ENCODE results near the gene AK4. TPM values are rescaled to one million over a fixed set of nuclear protein-coding genes. Genes with fewer than 3 reads are reported as not detected.

The AK4 gene
- total RNA-seq, 1 donor from 2014 or later = 23.4 TPM

DNA sequence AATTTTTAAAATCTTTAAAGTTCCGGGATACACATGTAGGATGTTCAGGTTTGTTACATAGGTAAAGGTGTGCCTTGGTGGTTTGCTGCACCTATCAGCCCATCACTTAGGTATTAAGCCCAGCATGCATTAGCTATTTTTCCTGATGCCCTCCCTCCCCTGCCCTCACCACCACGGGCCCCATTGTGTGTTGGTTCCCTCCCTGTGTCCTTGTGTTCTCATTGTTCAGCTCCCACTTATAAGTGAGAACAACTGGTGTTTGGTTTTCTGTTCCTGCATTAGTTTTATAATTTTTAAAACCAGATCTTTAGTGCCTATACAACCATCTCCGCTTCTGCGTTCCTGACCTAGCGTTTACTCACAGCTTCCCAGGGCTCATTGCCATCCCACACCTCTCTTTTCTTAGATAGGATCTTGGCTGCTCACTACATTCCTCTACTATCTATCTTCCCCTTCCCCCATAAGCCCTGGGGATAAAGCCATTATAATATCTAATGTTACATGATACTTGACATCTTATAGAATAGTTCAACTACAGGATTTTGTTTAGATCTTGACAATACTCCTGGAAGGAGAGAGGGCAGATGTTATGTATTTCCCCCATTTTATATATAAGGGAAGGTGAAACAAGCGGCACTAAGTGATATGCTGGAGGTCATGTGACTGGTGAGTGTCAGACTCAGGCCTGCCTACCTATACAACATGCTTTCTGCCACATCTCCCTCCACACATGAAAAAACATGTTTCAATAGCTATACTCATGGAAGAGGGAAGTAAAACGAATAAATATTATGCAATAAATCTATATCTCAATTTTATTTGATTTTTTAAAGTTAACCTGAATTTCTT, 109.1 kb downstream of the AK4 start:
- Mint-ChIP-seq H3K27me3 (ENCODE audit: unreplicated experiment) (no peaks in the 10 kb centered on the region), H3K27ac (ENCODE audit: unreplicated experiment) (peak overlapping the region; percentile 36)
- DNase-seq (ENCODE audit: extremely low spot score, unreplicated experiment) = no peak

DNA sequence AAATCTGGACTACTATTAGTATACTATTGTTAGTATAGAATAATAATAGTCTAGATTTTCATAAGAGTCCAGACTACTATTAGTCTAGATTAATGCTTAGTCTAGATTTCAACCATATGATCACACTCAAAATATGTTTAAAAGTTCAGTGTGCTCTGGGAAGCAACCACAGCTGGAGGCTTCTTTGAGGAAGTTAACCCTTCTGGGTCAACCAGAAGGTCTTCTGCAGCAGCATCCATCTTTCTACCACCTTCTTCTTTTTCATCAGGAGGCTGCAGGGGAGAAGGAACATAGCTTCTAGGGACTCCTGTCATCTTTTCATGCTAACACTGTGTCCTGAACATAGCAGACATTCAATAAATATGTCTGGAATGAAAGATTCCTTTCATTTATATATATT, 110.1 kb downstream of the AK4 start:
- TF ChIP-seq, protein P1, sequence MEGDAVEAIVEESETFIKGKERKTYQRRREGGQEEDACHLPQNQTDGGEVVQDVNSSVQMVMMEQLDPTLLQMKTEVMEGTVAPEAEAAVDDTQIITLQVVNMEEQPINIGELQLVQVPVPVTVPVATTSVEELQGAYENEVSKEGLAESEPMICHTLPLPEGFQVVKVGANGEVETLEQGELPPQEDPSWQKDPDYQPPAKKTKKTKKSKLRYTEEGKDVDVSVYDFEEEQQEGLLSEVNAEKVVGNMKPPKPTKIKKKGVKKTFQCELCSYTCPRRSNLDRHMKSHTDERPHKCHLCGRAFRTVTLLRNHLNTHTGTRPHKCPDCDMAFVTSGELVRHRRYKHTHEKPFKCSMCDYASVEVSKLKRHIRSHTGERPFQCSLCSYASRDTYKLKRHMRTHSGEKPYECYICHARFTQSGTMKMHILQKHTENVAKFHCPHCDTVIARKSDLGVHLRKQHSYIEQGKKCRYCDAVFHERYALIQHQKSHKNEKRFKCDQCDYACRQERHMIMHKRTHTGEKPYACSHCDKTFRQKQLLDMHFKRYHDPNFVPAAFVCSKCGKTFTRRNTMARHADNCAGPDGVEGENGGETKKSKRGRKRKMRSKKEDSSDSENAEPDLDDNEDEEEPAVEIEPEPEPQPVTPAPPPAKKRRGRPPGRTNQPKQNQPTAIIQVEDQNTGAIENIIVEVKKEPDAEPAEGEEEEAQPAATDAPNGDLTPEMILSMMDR (IDR thresholded peaks at IDR 0.05) = no peak
- H3K27ac Mint-ChIP-seq (ENCODE audit: unreplicated experiment) = peak overlapping the region; percentile 31
- H3K27me3 Mint-ChIP-seq (ENCODE audit: unreplicated experiment) = no peaks in the 10 kb centered on the region
- peaks cover 63% of the 10 kb centered on the region for H3K4me1 Mint-ChIP-seq (ENCODE audit: unreplicated experiment)
- H3K4me3 Mint-ChIP-seq (ENCODE audit: unreplicated experiment) = no peak overlapping the region
- H3K36me3 Mint-ChIP-seq (ENCODE audit: unreplicated experiment) = no peaks in the 10 kb centered on the region
- no peak for DNase-seq (ENCODE audit: extremely low spot score, unreplicated experiment)
- no peaks in the 10 kb centered on the region for H3K9me3 Mint-ChIP-seq (ENCODE audit: unreplicated experiment)

More for the DNA sequence above, 109.1 kb downstream of the AK4 start:
- Mint-ChIP-seq H3K4me1 (ENCODE audit: unreplicated experiment) (peaks cover 66% of the 10 kb centered on the region), H3K36me3 (ENCODE audit: unreplicated experiment) (no peaks in the 10 kb centered on the region), H3K4me3 (ENCODE audit: unreplicated experiment) (peak overlapping the region; percentile 63), H3K9me3 (ENCODE audit: unreplicated experiment) (no peaks in the 10 kb centered on the region)
- TF ChIP-seq, protein P1 (IDR thresholded peaks at IDR 0.05) = no peak

DNA sequence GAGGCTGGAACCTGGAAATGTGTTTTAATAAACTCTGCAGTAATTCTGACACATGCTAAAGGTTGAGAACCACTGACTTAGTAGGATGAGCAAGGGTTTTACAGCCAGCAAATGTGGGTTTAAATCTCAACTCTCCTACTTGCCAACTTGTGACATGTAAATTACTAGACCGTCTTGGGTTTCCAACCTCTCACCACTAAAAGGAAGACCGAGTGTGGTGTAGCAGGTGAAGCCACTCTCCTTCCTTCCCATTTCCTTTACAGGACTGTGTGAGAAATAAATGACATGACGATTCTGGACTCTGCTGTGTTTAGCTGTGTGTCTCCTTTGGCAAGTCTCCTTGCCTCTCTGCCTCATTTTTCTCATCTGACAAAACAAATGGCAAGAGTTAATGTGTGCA, 111.8 kb downstream of the AK4 start:
- Mint-ChIP-seq H3K4me1 (ENCODE audit: unreplicated experiment) (peaks cover 68% of the 10 kb centered on the region), H3K36me3 (ENCODE audit: unreplicated experiment) (no peaks in the 10 kb centered on the region), H3K4me3 (ENCODE audit: unreplicated experiment) (no peak overlapping the region), H3K27me3 (ENCODE audit: unreplicated experiment) (no peaks in the 10 kb centered on the region), H3K9me3 (ENCODE audit: unreplicated experiment) (no peaks in the 10 kb centered on the region), H3K27ac (ENCODE audit: unreplicated experiment) (peak overlapping the region; percentile 92)
- DNase-seq (ENCODE audit: extremely low spot score, unreplicated experiment) = no peak
- TF ChIP-seq, protein P1 (IDR thresholded peaks at IDR 0.05) = no peak

DNA sequence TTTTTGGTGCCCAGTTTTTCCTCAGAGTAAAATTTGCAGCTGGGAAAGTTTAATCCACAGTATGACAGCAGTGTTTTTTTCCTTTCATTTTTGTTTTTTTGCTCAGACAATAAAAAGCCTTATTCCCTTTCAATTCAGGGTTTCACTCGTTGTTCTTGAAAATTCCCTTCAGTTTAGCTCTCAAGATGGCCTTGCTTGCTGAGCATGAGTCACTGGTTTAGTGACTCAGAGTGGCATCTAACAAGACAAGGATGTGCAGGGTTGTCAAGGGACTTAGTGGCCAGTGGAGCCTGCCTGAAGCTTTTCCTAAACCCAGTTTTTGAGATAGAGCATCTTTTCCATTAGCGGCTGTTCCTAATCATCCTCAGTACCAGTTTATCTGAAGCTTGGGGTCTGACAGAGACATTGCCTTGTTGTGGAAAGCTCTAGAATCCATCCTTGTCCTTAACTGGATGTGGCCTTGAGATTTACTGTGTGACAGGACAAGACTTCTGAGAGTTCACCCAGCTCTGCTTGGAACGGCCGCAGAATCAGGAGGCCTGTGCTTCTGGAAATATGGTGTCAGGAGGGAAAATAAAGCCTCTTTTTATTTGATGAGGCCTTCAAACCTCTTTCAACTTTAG, 113.0 kb downstream of the AK4 start:
- Mint-ChIP-seq H3K36me3 (ENCODE audit: unreplicated experiment) (no peaks in the 10 kb centered on the region), H3K4me1 (ENCODE audit: unreplicated experiment) (peaks cover 66% of the 10 kb centered on the region), H3K9me3 (ENCODE audit: unreplicated experiment) (no peaks in the 10 kb centered on the region), H3K27ac (ENCODE audit: unreplicated experiment) (peak overlapping the region; percentile 92), H3K27me3 (ENCODE audit: unreplicated experiment) (no peaks in the 10 kb centered on the region), H3K4me3 (ENCODE audit: unreplicated experiment) (peak overlapping the region; percentile 52)
- no peak for DNase-seq (ENCODE audit: extremely low spot score, unreplicated experiment)
- TF ChIP-seq, protein P1 (IDR thresholded peaks at IDR 0.05) = no peak

DNA sequence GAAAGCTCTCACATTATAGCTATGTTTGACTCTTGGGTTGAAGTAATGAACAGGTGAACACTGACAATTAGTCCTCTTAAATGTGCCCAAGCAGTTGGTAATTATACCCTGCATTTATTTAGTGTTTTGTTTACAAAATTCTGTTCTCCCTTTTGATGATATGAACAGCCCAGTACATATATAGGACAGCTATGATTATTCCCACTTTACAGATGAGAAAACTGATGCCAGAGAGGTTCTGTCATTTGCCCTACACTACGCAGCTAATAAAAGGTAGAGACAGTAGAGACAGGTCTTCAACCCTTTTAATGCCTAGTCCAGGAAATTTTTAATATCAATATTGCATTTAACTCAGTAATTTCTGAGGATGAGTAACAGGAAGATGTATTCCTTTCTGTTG, 115.3 kb downstream of the AK4 start:
- H3K36me3 Mint-ChIP-seq (ENCODE audit: unreplicated experiment) = no peaks in the 10 kb centered on the region
- peaks cover 70% of the 10 kb centered on the region for H3K4me1 Mint-ChIP-seq (ENCODE audit: unreplicated experiment)
- no peaks in the 10 kb centered on the region for H3K27me3 Mint-ChIP-seq (ENCODE audit: unreplicated experiment)

More for the DNA sequence above, 115.3 kb downstream of the AK4 start:
- TF ChIP-seq, protein P1 (IDR thresholded peaks at IDR 0.05) = no peak
- no peak for DNase-seq (ENCODE audit: extremely low spot score, unreplicated experiment)
- Mint-ChIP-seq H3K4me3 (ENCODE audit: unreplicated experiment) (no peak overlapping the region), H3K9me3 (ENCODE audit: unreplicated experiment) (no peaks in the 10 kb centered on the region), H3K27ac (ENCODE audit: unreplicated experiment) (peak overlapping the region; percentile 14)
